ENCODE data around the gene SLC8A2. TPM values are rescaled to one million over a fixed set of nuclear protein-coding genes. Genes with fewer than 3 reads are reported as not detected.

The SLC8A2 gene
- total and polyA plus RNA-seq, 2 of the 4 experiments (the other 2 are of a cell fraction): 0.05 TPM; not detected in 1

DNA sequence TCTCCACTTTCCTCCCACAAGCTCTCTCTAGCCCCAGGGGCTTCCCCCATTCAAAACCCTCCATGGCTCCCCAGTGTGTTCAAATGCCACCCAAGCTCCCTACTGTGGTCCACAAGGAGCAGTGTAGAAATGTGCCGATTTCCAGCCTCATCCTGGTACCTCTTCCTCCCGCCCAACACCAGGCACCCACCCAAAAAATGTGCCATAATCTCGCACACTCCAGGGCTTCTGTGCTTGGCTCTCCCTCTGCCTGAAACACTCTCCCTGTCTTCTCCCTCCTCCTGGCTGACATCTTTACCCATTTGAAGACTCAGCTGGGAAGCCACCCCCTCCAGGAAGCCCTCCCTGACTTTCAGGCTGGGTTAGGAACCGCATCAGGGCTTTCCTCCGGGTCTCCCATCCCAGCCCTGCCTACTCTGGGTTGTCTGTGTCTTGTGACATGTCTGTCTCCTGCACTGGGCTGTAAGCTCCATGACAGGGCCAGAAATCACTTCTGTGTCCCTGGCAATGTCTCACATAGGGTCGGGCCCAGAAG, 35.7 kb downstream of the SLC8A2 start:
- dilution Hi-C loops (cut with HindIII; ENCODE audit: low sequenced_read_pairs, unreplicated experiment): no loop called here
- ATAC-seq (ENCODE audit: low read depth): no peak
- no peak for DNase-seq

More for the DNA sequence above, 35.7 kb downstream of the SLC8A2 start:
- peak overlapping the region; percentile 58 for H2AFZ ChIP-seq (replicated peaks; ENCODE audit: low read length, poor library complexity)
- H4K8ac ChIP-seq (ENCODE audit: low read depth in 2 of 2, low read length in 2 of 2): no peak overlapping the region
- H3K4me3 ChIP-seq (ENCODE audit: insufficient read depth, low read depth, low read length): no peak overlapping the region
- H4K5ac ChIP-seq (ENCODE audit: low read depth, low read length): no peak overlapping the region
- BruUV-seq (replicated peaks): no TSS peak
- TF ChIP-seq, protein P1, sequence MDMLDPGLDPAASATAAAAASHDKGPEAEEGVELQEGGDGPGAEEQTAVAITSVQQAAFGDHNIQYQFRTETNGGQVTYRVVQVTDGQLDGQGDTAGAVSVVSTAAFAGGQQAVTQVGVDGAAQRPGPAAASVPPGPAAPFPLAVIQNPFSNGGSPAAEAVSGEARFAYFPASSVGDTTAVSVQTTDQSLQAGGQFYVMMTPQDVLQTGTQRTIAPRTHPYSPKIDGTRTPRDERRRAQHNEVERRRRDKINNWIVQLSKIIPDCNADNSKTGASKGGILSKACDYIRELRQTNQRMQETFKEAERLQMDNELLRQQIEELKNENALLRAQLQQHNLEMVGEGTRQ (IDR thresholded peaks at IDR 0.05; ENCODE audit: low read depth, low read length): no peak
- no peak for TF ChIP-seq RAD21 (IDR thresholded peaks at IDR 0.05; ENCODE audit: low read length)
- TF ChIP-seq MXI1 (IDR thresholded peaks at IDR 0.05; ENCODE audit: borderline replicate concordance, low read depth, low read length): no peak
- TF ChIP-seq NFE2L2 (IDR thresholded peaks at IDR 0.05; ENCODE audit: low read depth, low read length): no peak
- no peak for TF ChIP-seq MAFK (IDR thresholded peaks at IDR 0.05; ENCODE audit: low read depth, low read length)
- no peak for TF ChIP-seq RFX5 (IDR thresholded peaks at IDR 0.05; ENCODE audit: low read depth, low read length)
- no peak for TF ChIP-seq RCOR1 (IDR thresholded peaks at IDR 0.05; ENCODE audit: insufficient replicate concordance, low read length)
- TF ChIP-seq FOS (IDR thresholded peaks at IDR 0.05; ENCODE audit: low read depth, low read length): no peak
- TF ChIP-seq SMC3 (IDR thresholded peaks at IDR 0.05; ENCODE audit: low read depth, low read length): no peak
- TF ChIP-seq MAZ (IDR thresholded peaks at IDR 0.05; ENCODE audit: borderline replicate concordance, low read depth, low read length): no peak
- H2BK5ac ChIP-seq (ENCODE audit: low read depth, low read length, poor library complexity, severe bottlenecking): no peak overlapping the region
- no peak overlapping the region for H2BK20ac ChIP-seq (ENCODE audit: low read depth, low read length)
- H3K9me1 ChIP-seq (ENCODE audit: insufficient read depth, low read length): no peaks in the 10 kb centered on the region; the same call in 1 of the 2 replicates
- H2BK120ac ChIP-seq (ENCODE audit: low read depth, low read length): no peak overlapping the region
- no peak overlapping the region for H2AK9ac ChIP-seq (replicated peaks; ENCODE audit: low read depth, low read length, poor library complexity)
- H3K36me3 ChIP-seq (ENCODE audit: control insufficient read depth, insufficient read depth, low read length): no peaks in the 10 kb centered on the region
- H3K4me2 ChIP-seq (ENCODE audit: low read depth, low read length): no peak overlapping the region
- H3K79me1 ChIP-seq (ENCODE audit: low read depth in 1 of 2, low read length in 2 of 2): no peaks in the 10 kb centered on the region
- CTCF ChIA-PET: interaction anchor here (1.2 to 3.2 kb wide), 2 partner anchors 262 to 271 kb away, joined by 6 to 20 read pairs; no protein-coding TSS in a partner anchor
- no peak overlapping the region for H3K18ac ChIP-seq (ENCODE audit: low read depth, low read length)
- no peak overlapping the region for H3K9ac ChIP-seq (ENCODE audit: low read depth, low read length)
- intact Hi-C loops (cut with micrococcal nuclease): loop anchor here (1.0 to 5.0 kb wide), 5 partner anchors 46 to 271 kb away; partner anchors contain the start of genes KPTN and NAPA
- peaks cover 9% of the 10 kb centered on the region for H3K27me3 ChIP-seq (ENCODE audit: control insufficient read depth, insufficient read depth, low read length)
- no peak overlapping the region for H3K4ac ChIP-seq (ENCODE audit: low read depth, low read length)
- H3K23ac ChIP-seq (ENCODE audit: low read depth, low read length): no peak overlapping the region
- no peak overlapping the region for H4K91ac ChIP-seq (ENCODE audit: insufficient read depth, low read depth, low read length)
- H4K20me1 ChIP-seq (ENCODE audit: insufficient read depth, low read length): peaks cover 4% of the 10 kb centered on the region; the same call in 1 of the 2 replicates
- no peak overlapping the region for H2AK5ac ChIP-seq (ENCODE audit: low read depth, low read length)
- POLR2A ChIA-PET (ENCODE audit: unreplicated experiment): no interaction called here
- no peak overlapping the region for H3K56ac ChIP-seq (ENCODE audit: extremely low read depth, insufficient read depth, low read length)
- in situ Hi-C loops (cut with MboI; ENCODE audit: low sequenced_read_pairs): loop anchor here (5.0 to 10.0 kb wide), 2 partner anchors 271 to 349 kb away; no protein-coding TSS in a partner anchor
- H3K14ac ChIP-seq (replicated peaks; ENCODE audit: low read depth, low read length): no peak overlapping the region
- H3K9me3 ChIP-seq (ENCODE audit: control insufficient read depth, insufficient read depth, low read length): no peaks in the 10 kb centered on the region
- H3K27ac ChIP-seq (ENCODE audit: insufficient read depth, low read length): no peak overlapping the region
- 75% methylated on average over 5 of the region's 6 CpGs; no CpG with 5 or more reads in 1 of the 2 experiments for WGBS, 2 experiments (ENCODE audit: extremely low coverage in 2 of 2, insufficient read length in 1 of 2)
- H2BK15ac ChIP-seq (ENCODE audit: low read depth, low read length): no peak overlapping the region
- no peaks in the 10 kb centered on the region for H3K4me1 ChIP-seq (ENCODE audit: control insufficient read depth, insufficient read depth, low read length)

All from IMR-90 (cell line).